GM21515 (cell line): Measurements from ENCODE around the gene PLEKHG5.
"Not testable (repeated sequence)": the region's sequence is repeated elsewhere in the genome, so short reads cannot be mapped to it uniquely, and the experiment has no call there.

ENCODE experiments used
- ATAC-seq: cut with Tn5 transposase; IDR thresholded peaks from one replicate; pipeline ENCODE4 v1.9.1; 2021; ENCODE audit not compliant: unreplicated experiment

Gene PLEKHG5

GRCh38 chr1:6447818-6448748 is 43.4 kb downstream of the PLEKHG5 start:
- no peak for ATAC-seq

GRCh38 chr1:6447016-6447817 is 44.2 kb downstream of the PLEKHG5 start:
- no peak for ATAC-seq

DNA sequence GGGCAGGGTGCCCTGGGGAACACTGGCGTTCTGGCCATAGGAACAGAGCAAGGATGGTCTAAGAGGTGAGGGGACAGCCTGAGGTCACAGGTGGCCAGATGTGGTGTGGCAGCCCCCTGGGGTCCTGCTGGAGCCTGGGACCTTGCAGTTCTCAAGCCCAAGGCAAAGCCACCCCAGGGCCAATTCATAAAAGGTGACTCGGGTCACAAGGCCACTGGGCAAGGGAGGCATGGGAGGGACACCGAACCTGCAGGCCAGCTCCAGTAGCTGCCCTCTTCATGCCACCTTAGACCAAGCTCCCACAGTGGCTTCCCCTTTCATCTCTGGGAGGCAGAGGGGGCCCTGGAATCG is 44.8 kb downstream of the PLEKHG5 start:
- ATAC-seq = no peak

DNA sequence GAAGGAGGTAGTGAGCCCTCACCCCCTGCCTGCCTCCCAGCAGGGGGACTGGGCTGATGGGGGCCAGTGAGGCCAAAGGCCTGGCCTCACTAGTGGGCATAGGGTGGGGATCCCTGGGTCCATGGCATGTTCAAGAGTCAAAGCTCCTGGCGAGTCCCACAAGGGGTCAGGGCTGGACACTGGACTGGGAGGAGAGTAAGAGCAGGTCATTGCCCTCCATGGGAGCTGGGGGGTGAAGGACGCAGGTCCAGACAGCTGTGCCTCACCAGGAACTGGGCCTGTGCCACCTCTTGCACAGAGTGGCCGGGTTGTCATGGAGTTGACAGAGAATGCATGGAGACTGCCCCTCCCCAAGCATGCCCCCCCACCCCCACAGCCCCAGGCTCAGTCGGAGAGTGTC is 45.5 kb downstream of the PLEKHG5 start:
- not testable (repeated sequence) for ATAC-seq

DNA sequence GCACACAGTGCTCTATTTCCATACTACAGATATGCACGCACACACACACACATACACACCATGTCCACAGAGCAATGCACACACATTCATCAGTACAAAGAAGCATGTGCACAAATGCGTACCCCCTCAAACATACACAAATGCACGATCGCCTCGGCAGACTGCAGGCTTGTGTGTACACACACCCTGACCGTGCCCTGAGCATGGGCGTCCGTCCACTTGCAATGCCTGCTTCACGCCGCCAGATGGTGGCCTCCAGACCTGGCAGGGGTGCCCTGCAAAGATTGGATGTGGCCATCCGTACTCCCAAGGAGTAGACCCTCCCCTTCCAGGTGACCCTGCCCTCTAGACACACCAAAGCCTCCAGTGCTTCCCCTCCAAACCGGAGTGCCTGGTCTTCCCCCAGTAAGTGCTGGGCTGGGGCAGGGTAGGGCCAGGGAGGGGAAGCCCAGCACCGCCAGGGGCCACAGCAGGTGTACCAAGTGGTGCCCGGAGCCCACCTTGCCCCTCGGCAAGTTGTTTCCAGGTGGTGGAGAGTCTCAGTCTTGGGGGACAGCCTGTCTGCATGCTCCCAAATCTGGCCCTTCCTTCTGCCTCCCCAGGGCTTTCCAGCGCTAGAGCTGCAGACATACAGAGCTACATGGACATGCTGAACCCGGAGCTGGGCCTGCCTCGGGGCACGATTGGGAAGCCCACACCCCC is 46.3 kb downstream of the PLEKHG5 start:
- ATAC-seq = no peak

DNA sequence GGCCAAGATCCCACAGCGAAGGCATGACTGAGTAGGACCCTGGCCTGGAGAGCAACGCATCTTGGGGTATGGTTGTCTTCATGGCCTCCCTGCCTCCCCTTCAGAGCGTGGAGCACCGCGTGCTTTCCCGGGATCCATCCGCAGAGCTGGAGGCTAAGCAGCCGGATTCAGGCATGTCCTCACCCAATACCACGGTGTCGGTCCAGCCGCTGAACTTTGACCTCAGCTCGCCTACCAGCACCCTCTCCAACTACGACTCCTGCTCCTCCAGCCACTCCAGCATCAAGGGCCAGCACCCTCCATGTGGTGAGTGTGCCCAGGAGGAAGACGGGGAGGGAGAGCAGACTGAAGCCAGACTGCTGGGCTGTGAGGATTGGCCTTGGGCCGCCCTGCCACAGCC is 47.1 kb downstream of the PLEKHG5 start:
- ATAC-seq = no peak

DNA sequence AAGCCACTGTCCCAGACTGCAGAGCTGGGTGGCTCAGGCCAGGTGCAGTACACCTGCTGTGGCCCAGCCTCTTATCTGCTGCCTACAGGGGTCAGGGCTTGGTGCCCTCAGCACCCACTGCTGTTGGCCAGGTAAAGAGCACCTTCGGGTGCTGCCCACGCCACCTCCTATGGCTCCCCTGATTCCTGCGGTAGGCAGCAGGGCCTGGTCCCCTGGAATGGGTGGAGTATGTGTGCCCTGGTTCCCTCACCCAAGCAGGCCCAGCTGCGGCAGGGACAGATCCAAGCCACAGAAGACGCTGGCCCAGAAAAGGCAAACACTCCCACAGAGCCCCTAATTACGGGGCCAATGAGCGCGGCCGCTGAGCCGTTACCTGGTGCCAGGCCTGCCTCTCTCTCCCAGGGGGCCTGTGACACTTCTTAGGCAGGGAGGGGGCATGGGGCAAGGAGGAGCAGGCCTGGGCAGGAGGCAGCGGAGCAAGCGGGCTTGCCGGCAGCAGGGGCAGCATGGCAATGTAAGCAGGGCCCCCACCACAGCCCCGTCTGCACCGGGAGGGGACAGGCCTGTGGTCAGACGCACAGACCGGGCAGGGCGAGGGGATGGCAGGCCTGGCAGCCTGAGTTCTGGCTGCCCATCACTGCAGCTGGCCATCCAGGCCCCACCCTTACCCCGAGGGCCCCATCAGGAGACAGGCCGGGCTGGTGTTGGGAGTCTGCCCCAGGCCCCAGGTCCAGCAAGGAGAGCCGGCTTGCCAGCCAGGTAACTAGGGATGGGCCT is 47.9 kb downstream of the PLEKHG5 start:
- ATAC-seq = no peak

DNA sequence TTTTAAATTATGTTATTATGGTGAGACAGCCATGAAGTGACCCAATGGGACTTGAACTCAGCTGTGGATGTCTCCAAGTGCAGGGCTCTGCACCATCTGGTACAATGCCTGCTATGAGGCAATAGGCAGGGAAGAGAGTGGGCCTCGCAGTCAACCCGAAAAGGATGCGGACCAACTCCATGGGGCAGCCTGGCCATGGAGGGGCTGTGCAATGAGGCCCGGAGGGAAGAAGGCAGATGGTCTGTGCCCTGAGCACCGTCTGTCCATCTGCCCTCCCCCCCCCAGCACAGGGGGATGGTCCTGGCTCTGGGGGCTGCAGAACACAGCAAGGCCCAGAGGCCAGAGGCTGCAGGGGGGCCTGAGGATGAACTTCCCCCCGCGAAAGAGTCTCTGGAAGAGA is 49.9 kb downstream of the PLEKHG5 start:
- ATAC-seq = no peak

DNA sequence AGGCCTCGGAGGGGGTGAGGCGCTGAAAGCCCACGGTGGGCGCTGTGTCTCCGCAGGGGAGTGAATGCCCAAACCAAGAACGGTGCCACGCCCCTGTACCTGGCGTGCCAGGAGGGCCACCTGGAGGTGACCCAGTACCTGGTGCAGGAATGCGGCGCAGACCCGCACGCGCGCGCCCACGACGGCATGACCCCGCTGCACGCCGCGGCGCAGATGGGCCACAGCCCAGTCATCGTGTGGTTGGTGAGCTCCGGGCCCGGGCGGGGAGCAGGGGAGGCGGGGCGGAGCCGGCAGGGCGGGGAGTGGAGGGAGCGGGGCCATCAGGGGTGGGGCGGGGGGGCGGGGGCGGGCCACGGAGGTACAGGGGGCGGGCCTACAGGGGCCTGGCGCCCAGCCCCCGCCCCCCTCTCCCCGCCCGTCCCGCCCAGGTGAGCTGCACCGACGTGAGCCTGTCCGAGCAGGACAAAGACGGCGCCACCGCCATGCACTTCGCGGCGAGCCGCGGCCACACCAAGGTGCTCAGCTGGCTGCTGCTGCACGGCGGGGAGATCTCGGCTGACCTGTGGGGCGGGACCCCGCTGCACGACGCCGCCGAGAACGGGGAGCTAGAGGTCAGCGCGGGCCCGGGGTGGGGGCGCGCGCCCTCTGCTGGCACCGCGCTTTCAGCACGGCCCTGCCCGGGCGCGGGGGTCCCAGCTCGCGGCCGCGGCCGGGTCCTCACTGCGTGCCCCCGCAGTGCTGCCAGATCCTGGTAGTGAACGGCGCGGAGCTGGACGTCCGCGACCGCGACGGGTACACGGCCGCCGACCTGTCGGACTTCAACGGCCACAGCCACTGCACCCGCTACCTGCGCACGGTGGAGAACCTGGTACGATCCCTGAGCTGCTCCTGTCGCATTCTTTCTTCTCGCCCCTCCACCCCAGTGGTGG is 51.0 kb downstream of the PLEKHG5 start:
- ATAC-seq = no peak

- ATAC-seq = no peak
Measured at GRCh38 chr1:6438047-6438525, 53.4 kb downstream of the PLEKHG5 start.

- not testable (repeated sequence) for ATAC-seq
Measured at GRCh38 chr1:6437012-6437700, 54.3 kb downstream of the PLEKHG5 start.

- not testable (repeated sequence) for ATAC-seq
Measured at GRCh38 chr1:6436277-6436676, 55.2 kb downstream of the PLEKHG5 start.

DNA sequence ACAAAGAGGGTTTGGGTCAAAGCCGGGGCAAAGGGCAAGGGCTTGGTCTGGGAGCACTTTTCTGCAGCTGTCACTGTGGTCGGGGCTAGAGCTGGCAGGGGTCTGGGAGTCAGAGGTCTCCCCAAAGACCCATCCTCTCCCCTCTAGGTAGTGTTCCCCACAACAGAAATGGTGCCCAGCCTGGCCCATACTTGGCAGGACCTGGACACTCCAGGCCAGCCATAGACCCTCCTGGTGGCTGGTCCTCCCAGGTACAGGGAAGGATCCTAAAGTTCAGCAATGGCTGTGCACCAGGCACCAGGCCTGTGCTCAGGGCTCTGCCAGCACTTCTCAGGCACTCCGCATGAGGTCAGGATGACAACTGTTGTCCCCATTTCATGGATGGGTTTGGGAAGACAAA is 55.9 kb downstream of the PLEKHG5 start:
- ATAC-seq = no peak

- no peak for ATAC-seq
Measured at GRCh38 chr1:6435129-6435528, 56.3 kb downstream of the PLEKHG5 start.

GRCh38 chr1:6434186-6434585 is 57.3 kb downstream of the PLEKHG5 start:
- ATAC-seq = no peak

GRCh38 chr1:6431645-6432579 is 59.6 kb downstream of the PLEKHG5 start:
- not testable (repeated sequence) for ATAC-seq

GRCh38 chr1:6429660-6430411 is 61.6 kb downstream of the PLEKHG5 start:
- not testable (repeated sequence) for ATAC-seq
